Activated CD4-positive, alpha-beta memory T cell treated with anti-CD3 and anti-CD28 coated beads for 36 hours (primary cell): ENCODE measurements around the gene WARS2. TPM values are rescaled to one million over a fixed set of nuclear protein-coding genes. Genes with fewer than 3 reads are reported as not detected.
"Not testable (repeated sequence)": the region's sequence is repeated elsewhere in the genome, so short reads cannot be mapped to it uniquely, and the experiment has no call there.

Experiments
- CTCF ChIA-PET: fragments of 350-600 bp; sonication (Branson Sonifier 250); formaldehyde crosslinking; loops from one replicate; lab custom pipeline; 2021; ENCODE audit warnings: antibody characterized with exemption, inconsistent platforms; lab: Charles Lee
- POLR2A ChIA-PET: fragments of 350-600 bp; sonication (Branson Sonifier 250); formaldehyde crosslinking; loops from one replicate; lab custom pipeline; 2021; ENCODE audit warnings: antibody characterized with exemption; lab: Charles Lee
- DNase-seq: peaks from one replicate; pipeline ENCODE4 v3.0.0-alpha.2; 2020
- H3K27ac Mint-ChIP-seq: one replicate; pipeline ENCODE4 v1.8.0; 2021; ENCODE audit warnings: mixed read lengths
- H3K27me3 Mint-ChIP-seq: one replicate; pipeline ENCODE4 v1.8.0; 2021; ENCODE audit warnings: mixed read lengths
- H3K36me3 Mint-ChIP-seq: one replicate; pipeline ENCODE4 v1.8.0; 2021; ENCODE audit warnings: mixed read lengths
- H3K4me1 Mint-ChIP-seq: one replicate; pipeline ENCODE4 v1.8.0; 2021; ENCODE audit warnings: low read depth, mixed read lengths
- H3K4me3 Mint-ChIP-seq: one replicate; pipeline ENCODE4 v1.8.0; 2021; ENCODE audit warnings: mild to moderate bottlenecking, mixed read lengths
- H3K9me3 Mint-ChIP-seq: one replicate; pipeline ENCODE4 v1.8.0; 2021; ENCODE audit warnings: mixed read lengths
- intact Hi-C: fragments of 100-400 bp; cut with micrococcal nuclease; formaldehyde crosslinking; loops from one replicate; pipeline ENCODE4 v1.15.1; 2023
- total RNA-seq, 2 experiments: library from RNA; stranded (reverse); gene quantifications; one replicate each; pipeline ENCODE4 v1.2.3, GENCODE V29; 2021

WARS2 gene
- total RNA-seq, 2 experiments from 2014 or later: 16.7 to 18.2 TPM

GRCh38 chr1:119136401-119136800, 4.1 kb downstream of the WARS2 start:
- Mint-ChIP-seq H3K4me1 (peaks cover 5% of the 10 kb centered on the region), H3K27ac (no peak overlapping the region), H3K9me3 (no peaks in the 10 kb centered on the region), H3K36me3 (peaks cover 16% of the 10 kb centered on the region), H3K27me3 (no peaks in the 10 kb centered on the region), H3K4me3 (no peak overlapping the region)
- POLR2A ChIA-PET: no interaction called here
- CTCF ChIA-PET: no interaction called here
- DNase-seq: no peak
- intact Hi-C loops: no loop called here

GRCh38 chr1:119133987-119134386, 6.5 kb downstream of the WARS2 start:
- CTCF ChIA-PET: no interaction called here
- no peak for DNase-seq

GRCh38 chr1:119132179-119132578, 8.3 kb downstream of the WARS2 start:
- peaks cover 30% of the 10 kb centered on the region for H3K36me3 Mint-ChIP-seq
- no peaks in the 10 kb centered on the region for H3K4me1 Mint-ChIP-seq

More at GRCh38 chr1:119133987-119134386, 6.5 kb downstream of the WARS2 start:
- peaks cover 21% of the 10 kb centered on the region for H3K36me3 Mint-ChIP-seq
- no peaks in the 10 kb centered on the region for H3K27me3 Mint-ChIP-seq
- POLR2A ChIA-PET: no interaction called here
- H3K27ac Mint-ChIP-seq: no peak overlapping the region
- H3K4me3 Mint-ChIP-seq: no peak overlapping the region
- H3K9me3 Mint-ChIP-seq: no peaks in the 10 kb centered on the region
- peaks cover 2% of the 10 kb centered on the region for H3K4me1 Mint-ChIP-seq
- intact Hi-C loops: no loop called here

GRCh38 chr1:119125874-119126273, 14.6 kb downstream of the WARS2 start:
- Mint-ChIP-seq H3K36me3 (peaks cover 46% of the 10 kb centered on the region), H3K4me1 (no peaks in the 10 kb centered on the region), H3K4me3 (no peak overlapping the region), H3K27ac (no peak overlapping the region), H3K27me3 (no peaks in the 10 kb centered on the region), H3K9me3 (peaks cover 7% of the 10 kb centered on the region)
- no peak for DNase-seq
- intact Hi-C loops: no loop called here
- ChIA-PET POLR2A (no interaction called here), CTCF (no interaction called here)

More at GRCh38 chr1:119132179-119132578, 8.3 kb downstream of the WARS2 start:
- POLR2A ChIA-PET: no interaction called here
- no peak overlapping the region for H3K27ac Mint-ChIP-seq
- CTCF ChIA-PET: no interaction called here
- intact Hi-C loops: no loop called here
- no peak overlapping the region for H3K4me3 Mint-ChIP-seq
- no peaks in the 10 kb centered on the region for H3K9me3 Mint-ChIP-seq
- DNase-seq: no peak
- no peaks in the 10 kb centered on the region for H3K27me3 Mint-ChIP-seq

- peaks cover 13% of the 10 kb centered on the region for H3K9me3 Mint-ChIP-seq
- ChIA-PET POLR2A (no interaction called here), CTCF (no interaction called here)
- DNase-seq: no peak
- intact Hi-C loops: no loop called here
- H3K27ac Mint-ChIP-seq: no peak overlapping the region
- no peaks in the 10 kb centered on the region for H3K4me1 Mint-ChIP-seq
- no peak overlapping the region for H3K4me3 Mint-ChIP-seq
- no peaks in the 10 kb centered on the region for H3K27me3 Mint-ChIP-seq
- H3K36me3 Mint-ChIP-seq: peaks cover 53% of the 10 kb centered on the region
These were observed 15.7 kb downstream of the WARS2 start for GRCh38 chr1:119124764-119125163.

GRCh38 chr1:119121872-119122271, 18.6 kb downstream of the WARS2 start:
- DNase-seq, POLR2A ChIA-PET, H3K27me3 Mint-ChIP-seq, H3K4me3 Mint-ChIP-seq, CTCF ChIA-PET, intact Hi-C loops, H3K4me1 Mint-ChIP-seq, H3K27ac Mint-ChIP-seq: not testable (repeated sequence)
- Mint-ChIP-seq H3K9me3 (peaks cover 22% of the 10 kb centered on the region), H3K36me3 (peaks cover 50% of the 10 kb centered on the region)

GRCh38 chr1:119116725-119117124, 23.7 kb downstream of the WARS2 start:
- no peak for DNase-seq

GRCh38 chr1:119115736-119116135, 24.7 kb downstream of the WARS2 start:
- Mint-ChIP-seq H3K27me3 (no peaks in the 10 kb centered on the region), H3K36me3 (peaks cover 36% of the 10 kb centered on the region), H3K4me3 (no peak overlapping the region), H3K4me1 (no peaks in the 10 kb centered on the region), H3K9me3 (peaks cover 17% of the 10 kb centered on the region), H3K27ac (no peak overlapping the region)
- ChIA-PET CTCF (no interaction called here), POLR2A (no interaction called here)
- intact Hi-C loops: no loop called here
- no peak for DNase-seq

More at GRCh38 chr1:119116725-119117124, 23.7 kb downstream of the WARS2 start:
- no peak overlapping the region for H3K4me3 Mint-ChIP-seq
- no peaks in the 10 kb centered on the region for H3K27me3 Mint-ChIP-seq
- intact Hi-C loops: no loop called here
- peaks cover 38% of the 10 kb centered on the region for H3K36me3 Mint-ChIP-seq
- POLR2A ChIA-PET: interaction anchor here (1.4 kb wide), 1 partner anchor 13 kb away, joined by 3 read pairs; no protein-coding TSS in a partner anchor
- H3K27ac Mint-ChIP-seq: no peak overlapping the region
- peaks cover 19% of the 10 kb centered on the region for H3K9me3 Mint-ChIP-seq
- H3K4me1 Mint-ChIP-seq: no peaks in the 10 kb centered on the region
- CTCF ChIA-PET: no interaction called here

- Mint-ChIP-seq H3K36me3 (peaks cover 35% of the 10 kb centered on the region), H3K27ac (no peak overlapping the region), H3K9me3 (peaks cover 17% of the 10 kb centered on the region), H3K27me3 (no peaks in the 10 kb centered on the region), H3K4me3 (no peak overlapping the region), H3K4me1 (no peaks in the 10 kb centered on the region)
- no peak for DNase-seq
- CTCF ChIA-PET: no interaction called here
- intact Hi-C loops: no loop called here
- POLR2A ChIA-PET: no interaction called here
These were observed 25.1 kb downstream of the WARS2 start for GRCh38 chr1:119115311-119115710.

GRCh38 chr1:119114786-119115185, 25.7 kb downstream of the WARS2 start:
- intact Hi-C loops: no loop called here
- peaks cover 14% of the 10 kb centered on the region for H3K9me3 Mint-ChIP-seq
- no peaks in the 10 kb centered on the region for H3K4me1 Mint-ChIP-seq
- no peak overlapping the region for H3K4me3 Mint-ChIP-seq
- no peak for DNase-seq
- H3K27me3 Mint-ChIP-seq: no peaks in the 10 kb centered on the region
- ChIA-PET POLR2A (no interaction called here), CTCF (no interaction called here)
- H3K36me3 Mint-ChIP-seq: peaks cover 30% of the 10 kb centered on the region
- no peak overlapping the region for H3K27ac Mint-ChIP-seq

- intact Hi-C loops: no loop called here
- Mint-ChIP-seq H3K4me3 (no peak overlapping the region), H3K4me1 (no peaks in the 10 kb centered on the region), H3K27ac (no peak overlapping the region), H3K36me3 (peaks cover 20% of the 10 kb centered on the region), H3K9me3 (peaks cover 9% of the 10 kb centered on the region), H3K27me3 (no peaks in the 10 kb centered on the region)
- DNase-seq: no peak
- ChIA-PET POLR2A (no interaction called here), CTCF (no interaction called here)
These were observed 27.7 kb downstream of the WARS2 start for GRCh38 chr1:119112791-119113190.

GRCh38 chr1:119112244-119112643, 28.2 kb downstream of the WARS2 start:
- no peak for DNase-seq
- POLR2A ChIA-PET: no interaction called here
- Mint-ChIP-seq H3K4me1 (no peaks in the 10 kb centered on the region), H3K27ac (no peak overlapping the region), H3K27me3 (no peaks in the 10 kb centered on the region), H3K9me3 (peaks cover 13% of the 10 kb centered on the region), H3K36me3 (peaks cover 20% of the 10 kb centered on the region), H3K4me3 (no peak overlapping the region)
- intact Hi-C loops: no loop called here
- CTCF ChIA-PET: no interaction called here

GRCh38 chr1:119108988-119109387, 31.5 kb downstream of the WARS2 start:
- no peak overlapping the region for H3K4me3 Mint-ChIP-seq
- CTCF ChIA-PET: no interaction called here
- intact Hi-C loops: no loop called here
- H3K9me3 Mint-ChIP-seq: peaks cover 23% of the 10 kb centered on the region
- peaks cover 17% of the 10 kb centered on the region for H3K36me3 Mint-ChIP-seq
- no peak for DNase-seq
- POLR2A ChIA-PET: no interaction called here
- no peak overlapping the region for H3K27ac Mint-ChIP-seq
- H3K4me1 Mint-ChIP-seq: no peaks in the 10 kb centered on the region
- no peaks in the 10 kb centered on the region for H3K27me3 Mint-ChIP-seq
